Tibial nerve (tissue), 4 donors: ENCODE results near the gene TBRG4.

Source experiments
- CTCF ChIP-seq, 5 experiments: fragments of 200-600 bp in 3 of 5; fragments of 450-650 bp in 2 of 5; sonication (generic) in 3 of 5; IDR thresholded peaks; one replicate each; pipeline ENCODE4 v1.5.1; 2016 to 2019; ENCODE audit warnings: antibody characterized with exemption in 5 of 5, mild to moderate bottlenecking in 3 of 5, moderate library complexity in 2 of 5
- EP300 ChIP-seq, 2 donors: sonication (generic); formaldehyde crosslinking; IDR thresholded peaks; one replicate each; pipeline ENCODE4 v1.6.1; 2017; ENCODE audit warnings: antibody characterized with exemption in 2 of 2, mild to moderate bottlenecking in 1 of 2
- POLR2A ChIP-seq, 2 donors: fragments of 450-650 bp; IDR thresholded peaks; one replicate each; pipeline ENCODE4 v1.6.1; 2017; ENCODE audit warnings: antibody characterized with exemption in 2 of 2, mild to moderate bottlenecking in 2 of 2, moderate library complexity in 2 of 2

DNA sequence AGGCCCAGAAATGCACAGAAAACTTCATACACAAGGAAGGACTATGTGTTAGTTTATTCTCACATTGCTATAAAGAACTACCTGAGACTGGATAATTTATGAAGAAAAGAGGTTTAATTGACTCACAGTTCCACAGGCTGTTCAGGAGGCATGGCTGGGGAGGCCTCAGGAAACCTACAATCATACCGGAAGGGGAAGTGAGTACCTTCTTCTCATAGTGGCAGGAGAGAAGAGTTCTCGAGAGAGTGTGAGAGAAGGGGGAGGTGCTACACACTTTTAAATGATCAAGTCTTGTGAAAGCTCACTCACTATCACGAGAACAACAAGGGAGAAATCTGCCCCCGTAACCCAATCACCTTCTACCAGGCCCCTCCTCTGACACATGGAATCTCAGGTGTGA lies 29.3 kb upstream of the TBRG4 start:
- no peak for TF ChIP-seq CTCF (IDR thresholded peaks at IDR 0.05)
- no peak for TF ChIP-seq EP300 (IDR thresholded peaks at IDR 0.05)
- no peak for TF ChIP-seq POLR2A (IDR thresholded peaks at IDR 0.05)
